ENCODE data around the gene MAMDC2. TPM values are rescaled to one million over a fixed set of nuclear protein-coding genes. Genes with fewer than 3 reads are reported as not detected.

MAMDC2 gene
- total RNA-seq, 1 donor from 2014 or later: 0.60 TPM

- peaks cover 12% of the 10 kb centered on the region for H3K4me1 Mint-ChIP-seq (ENCODE audit: low read depth)
These were observed 1.1 kb downstream of the MAMDC2 start for GRCh38 chr9:70044490-70045307.

GRCh38 chr9:70045452-70045851, 1.8 kb downstream of the MAMDC2 start:
- H3K27me3 Mint-ChIP-seq: peaks cover 85% of the 10 kb centered on the region
- DNase-seq (ENCODE audit: low spot score, unreplicated experiment): no peak
- H3K27ac Mint-ChIP-seq: no peak overlapping the region
- peaks cover 12% of the 10 kb centered on the region for H3K4me1 Mint-ChIP-seq (ENCODE audit: low read depth)
- H3K9me3 Mint-ChIP-seq (ENCODE audit: low read depth): no peaks in the 10 kb centered on the region
- H3K4me3 Mint-ChIP-seq (ENCODE audit: low read depth): peak overlapping the region; percentile 3
- no peaks in the 10 kb centered on the region for H3K36me3 Mint-ChIP-seq (ENCODE audit: insufficient read depth)
- no peak for TF ChIP-seq CTCF (IDR thresholded peaks at IDR 0.05; ENCODE audit: unreplicated experiment)

More at GRCh38 chr9:70044490-70045307, 1.1 kb downstream of the MAMDC2 start:
- Mint-ChIP-seq H3K27me3 (peaks cover 84% of the 10 kb centered on the region), H3K36me3 (ENCODE audit: insufficient read depth) (no peaks in the 10 kb centered on the region), H3K9me3 (ENCODE audit: low read depth) (no peaks in the 10 kb centered on the region), H3K4me3 (ENCODE audit: low read depth) (peak overlapping the region; percentile 67), H3K27ac (no peak overlapping the region)
- DNase-seq (ENCODE audit: low spot score, unreplicated experiment): no peak
- TF ChIP-seq CTCF (IDR thresholded peaks at IDR 0.05; ENCODE audit: unreplicated experiment): no peak

GRCh38 chr9:70046274-70047070, 2.8 kb downstream of the MAMDC2 start:
- peaks cover 76% of the 10 kb centered on the region for H3K27me3 Mint-ChIP-seq
- no peak overlapping the region for H3K27ac Mint-ChIP-seq
- TF ChIP-seq CTCF (IDR thresholded peaks at IDR 0.05; ENCODE audit: unreplicated experiment): no peak
- H3K4me3 Mint-ChIP-seq (ENCODE audit: low read depth): no peak overlapping the region
- no peaks in the 10 kb centered on the region for H3K36me3 Mint-ChIP-seq (ENCODE audit: insufficient read depth)
- DNase-seq (ENCODE audit: low spot score, unreplicated experiment): no peak
- H3K9me3 Mint-ChIP-seq (ENCODE audit: low read depth): no peaks in the 10 kb centered on the region
- peaks cover 12% of the 10 kb centered on the region for H3K4me1 Mint-ChIP-seq (ENCODE audit: low read depth)

GRCh38 chr9:70049236-70049635, 5.6 kb downstream of the MAMDC2 start:
- no peaks in the 10 kb centered on the region for H3K9me3 Mint-ChIP-seq (ENCODE audit: low read depth)
- peaks cover 57% of the 10 kb centered on the region for H3K27me3 Mint-ChIP-seq
- DNase-seq (ENCODE audit: low spot score, unreplicated experiment): no peak

More at GRCh38 chr9:70049236-70049635, 5.6 kb downstream of the MAMDC2 start:
- no peak overlapping the region for H3K27ac Mint-ChIP-seq
- H3K4me3 Mint-ChIP-seq (ENCODE audit: low read depth): no peak overlapping the region
- no peaks in the 10 kb centered on the region for H3K36me3 Mint-ChIP-seq (ENCODE audit: insufficient read depth)
- TF ChIP-seq CTCF (IDR thresholded peaks at IDR 0.05; ENCODE audit: unreplicated experiment): no peak
- peaks cover 4% of the 10 kb centered on the region for H3K4me1 Mint-ChIP-seq (ENCODE audit: low read depth)

Measured in progenitor cell of endocrine pancreas (in vitro differentiated cells).